Fibroblast of lung (primary cell): ENCODE results near the gene INPP5A. TPM values are rescaled to one million over a fixed set of nuclear protein-coding genes. Genes with fewer than 3 reads are reported as not detected.

Experiments
- DNase-seq, 2 donors: peaks; one replicate each; pipeline versions ENCODE4 v3.0.0 to v3.0.0-alpha.2; 2010; ENCODE audit warnings: low read depth in 2 of 2
- H2AFZ ChIP-seq: 2 replicates; pipeline ENCODE4 v1.5.1; 2012; ENCODE audit warnings: low read length, control low read depth, inconsistent platforms
- H3K27ac ChIP-seq: 2 replicates; pipeline ENCODE4 v1.5.1; 2011; ENCODE audit warnings: low read length, control low read depth; ENCODE audit not compliant: insufficient read depth
- H3K27me3 ChIP-seq: 2 replicates; pipeline ENCODE4 v1.5.1; 2011; ENCODE audit warnings: mild to moderate bottlenecking, low read length; ENCODE audit not compliant: control insufficient read depth, insufficient read depth
- H3K36me3 ChIP-seq: 2 replicates; pipeline ENCODE4 v1.5.1; 2011; ENCODE audit warnings: low read length; ENCODE audit not compliant: control insufficient read depth, insufficient read depth
- H3K4me1 ChIP-seq: 2 replicates; pipeline ENCODE4 v1.5.1; 2011; ENCODE audit warnings: low read length; ENCODE audit not compliant: control insufficient read depth, insufficient read depth; ENCODE audit errors: extremely low read depth
- H3K4me2 ChIP-seq: 2 replicates; pipeline ENCODE4 v1.5.1; 2011; ENCODE audit warnings: low read length, control low read depth; ENCODE audit not compliant: insufficient read depth; ENCODE audit errors: extremely low read depth
- H3K4me3 ChIP-seq, 4 experiments: fragments of 200-600 bp in 1 of 4; sonication (generic) in 1 of 4; replicated peaks in 1 of 4; 2 replicates each; pipeline ENCODE4 v1.5.1; 2011 to 2016; ENCODE audit warnings: low read length in 4 of 4, low read depth in 3 of 4, mild to moderate bottlenecking in 3 of 4, control low read depth in 2 of 4, inconsistent platforms in 1 of 4, mixed read lengths in 1 of 4; ENCODE audit not compliant: insufficient read depth in 1 of 4; ENCODE audit errors: control extremely low read depth in 1 of 4
- H3K79me2 ChIP-seq: 2 replicates; pipeline ENCODE4 v1.5.1; 2012; ENCODE audit warnings: mild to moderate bottlenecking, low read length, inconsistent platforms; ENCODE audit not compliant: control insufficient read depth, insufficient read depth
- H3K9ac ChIP-seq: 2 replicates; pipeline ENCODE4 v1.5.1; 2011; ENCODE audit warnings: mild to moderate bottlenecking, low read length, control low read depth; ENCODE audit not compliant: insufficient read depth
- H3K9me3 ChIP-seq: 2 replicates; pipeline ENCODE4 v1.5.1; 2012; ENCODE audit warnings: low read depth, low read length; ENCODE audit not compliant: control insufficient read depth, insufficient read depth
- H4K20me1 ChIP-seq: 2 replicates; pipeline ENCODE4 v1.5.1; 2011; ENCODE audit warnings: low read length; ENCODE audit not compliant: control insufficient read depth, insufficient read depth; ENCODE audit errors: extremely low read depth
- CTCF ChIP-seq, 2 donors: IDR thresholded peaks in 1 of 2; conservative IDR thresholded peaks in 1 of 2; 1 replicate in 1 of 2; 2 replicates in 1 of 2; pipeline ENCODE4 v1.5.1; 2011 to 2012; ENCODE audit warnings: low read length in 2 of 2, control low read depth in 1 of 2, inconsistent platforms in 1 of 2, low read depth in 1 of 2, mild to moderate bottlenecking in 1 of 2
- EZH2 ChIP-seq: IDR thresholded peaks from 2 replicates; pipeline ENCODE4 v1.5.1; 2012; ENCODE audit warnings: low read length, control low read depth, mild to moderate bottlenecking; ENCODE audit errors: missing control alignments
- polyA plus RNA-seq, 2 donors: library from polyadenylated mRNA; depleted of rRNA in 1 of 2; stranded (reverse) in 1 of 2; unstranded in 1 of 2; fragments of >200 nt; gene quantifications; 2 replicates each; pipeline ENCODE4 v1.2.1, GENCODE V29; 2011 to 2012; ENCODE audit warnings: missing spikeins in 1 of 2
- total RNA-seq: library from RNA; depleted of rRNA; stranded (reverse); fragments of >200 nt; gene quantifications from 2 replicates; pipeline ENCODE4 v1.2.1, GENCODE V29; 2014

INPP5A gene
- total and polyA plus RNA-seq, 2 donors (not counting 1 experiment from before 2014, with no cell fraction given): 24.6 to 39.9 TPM

GRCh38 chr10:132565516-132566209 is 28.1 kb downstream of the INPP5A start:
- Histone ChIP-seq H3K4me2 (no peak overlapping the region), H3K9me3 (no peaks in the 10 kb centered on the region), H3K4me1 (no peaks in the 10 kb centered on the region), H4K20me1 (no peaks in the 10 kb centered on the region), H3K79me2 (peaks cover 13% of the 10 kb centered on the region), H3K27ac (no peak overlapping the region), H2AFZ (no peak overlapping the region), H3K4me3 (no peak overlapping the region), H3K27me3 (no peaks in the 10 kb centered on the region), H3K36me3 (no peaks in the 10 kb centered on the region), H3K9ac (no peak overlapping the region)
- TF ChIP-seq CTCF (conservative IDR thresholded peaks at IDR 0.05 in 1 of 2, IDR thresholded peaks at IDR 0.05 in 1 of 2; ENCODE audit: low read depth in 1 of 2, low read length in 2 of 2) (no peak), EZH2 (no peak)
- DNase-seq: no peak

DNA sequence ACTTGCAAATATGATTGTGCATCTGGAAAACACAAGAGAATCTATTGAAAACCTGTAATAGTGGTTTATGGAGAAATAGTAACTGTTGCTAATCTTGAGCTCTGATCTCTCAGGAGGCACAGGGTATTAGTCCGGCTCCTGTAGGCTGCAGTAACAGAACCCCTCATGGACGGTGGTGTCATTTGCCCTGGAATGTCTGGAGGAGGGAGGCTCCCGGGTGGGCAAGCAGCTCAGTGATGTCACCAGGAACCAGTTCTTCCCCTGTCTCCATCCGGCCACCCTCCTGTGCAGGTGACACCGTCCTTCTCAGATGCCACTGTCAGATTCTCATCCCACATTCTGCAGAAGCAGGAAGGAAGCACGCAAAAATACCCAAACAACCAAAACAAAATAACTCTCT is 29.3 kb downstream of the INPP5A start:
- Histone ChIP-seq H3K9me3 (no peaks in the 10 kb centered on the region), H3K9ac (no peak overlapping the region), H3K27me3 (no peaks in the 10 kb centered on the region), H3K4me3 (no peak overlapping the region), H4K20me1 (peaks cover 1% of the 10 kb centered on the region), H3K79me2 (peaks cover 13% of the 10 kb centered on the region), H2AFZ (no peak overlapping the region), H3K36me3 (no peaks in the 10 kb centered on the region), H3K4me1 (peaks cover 3% of the 10 kb centered on the region), H3K4me2 (no peak overlapping the region), H3K27ac (no peak overlapping the region)
- DNase-seq: no peak
- no peak for TF ChIP-seq EZH2
- TF ChIP-seq CTCF (conservative IDR thresholded peaks at IDR 0.05 in 1 of 2, IDR thresholded peaks at IDR 0.05 in 1 of 2; ENCODE audit: low read depth in 1 of 2, low read length in 2 of 2): no peak

- no peak overlapping the region for H3K4me2 ChIP-seq
These were observed 32.7 kb downstream of the INPP5A start for GRCh38 chr10:132570265-132570664.

More at GRCh38 chr10:132570265-132570664, 32.7 kb downstream of the INPP5A start:
- no peak overlapping the region for H3K4me3 ChIP-seq
- no peaks in the 10 kb centered on the region for H3K27me3 ChIP-seq
- DNase-seq: no peak
- no peaks in the 10 kb centered on the region for H3K9me3 ChIP-seq
- no peak for TF ChIP-seq EZH2
- TF ChIP-seq CTCF (conservative IDR thresholded peaks at IDR 0.05 in 1 of 2, IDR thresholded peaks at IDR 0.05 in 1 of 2; ENCODE audit: low read depth in 1 of 2, low read length in 2 of 2): no peak
- peaks cover 12% of the 10 kb centered on the region for H3K4me1 ChIP-seq
- H3K36me3 ChIP-seq: no peaks in the 10 kb centered on the region
- H3K27ac ChIP-seq: no peak overlapping the region
- no peak overlapping the region for H3K9ac ChIP-seq
- peaks cover 12% of the 10 kb centered on the region for H3K79me2 ChIP-seq
- peaks cover 7% of the 10 kb centered on the region for H4K20me1 ChIP-seq
- no peak overlapping the region for H2AFZ ChIP-seq
